Suppressor macrophage (primary cell): ENCODE data around the gene AHSP.
A peak's percentile ranks its signal among the peaks of the same experiment; 100 is the strongest.
"Not testable (repeated sequence)": the region's sequence is repeated elsewhere in the genome, so short reads cannot be mapped to it uniquely, and the experiment has no call there.

Experiments
- DNase-seq, 4 experiments: peaks; one replicate each; pipeline ENCODE4 v3.0.0-alpha.2; 2020 to 2022

Gene AHSP

DNA sequence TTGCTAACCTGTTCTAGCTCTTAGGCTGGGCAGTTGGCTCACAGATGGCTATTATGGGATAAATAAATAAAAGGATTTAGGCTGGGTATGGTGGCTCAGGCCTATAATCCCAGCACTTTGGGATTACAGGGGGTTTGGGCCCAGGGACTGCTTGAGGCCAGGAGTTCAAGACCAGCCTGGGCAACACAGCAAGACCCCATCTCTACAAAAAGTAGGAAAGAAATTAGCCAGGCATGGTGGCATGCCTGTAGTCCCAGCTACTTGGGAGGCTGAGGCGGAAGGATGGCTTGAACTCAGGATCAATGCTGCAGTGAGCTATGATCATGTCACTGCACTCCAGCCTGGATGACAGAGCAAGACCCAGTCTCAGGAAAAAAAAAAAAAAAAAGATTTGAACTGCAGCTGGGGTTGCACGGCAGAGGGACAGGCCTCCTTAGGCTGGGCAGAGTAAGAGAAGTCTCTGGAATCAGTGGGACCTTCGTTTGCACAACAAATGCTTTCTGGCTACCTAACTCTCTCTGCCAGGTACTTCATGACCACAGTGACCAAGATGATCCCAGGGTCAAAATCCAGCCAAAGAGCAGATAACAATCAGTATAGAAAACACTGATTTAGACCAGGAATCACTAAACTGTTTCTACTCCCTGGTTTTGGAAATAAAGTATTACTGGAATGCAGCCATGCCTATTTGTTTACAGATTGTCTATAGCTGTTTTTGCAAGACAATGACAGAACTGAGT lies 26.3 kb upstream of the AHSP start:
- no peak for DNase-seq

DNA sequence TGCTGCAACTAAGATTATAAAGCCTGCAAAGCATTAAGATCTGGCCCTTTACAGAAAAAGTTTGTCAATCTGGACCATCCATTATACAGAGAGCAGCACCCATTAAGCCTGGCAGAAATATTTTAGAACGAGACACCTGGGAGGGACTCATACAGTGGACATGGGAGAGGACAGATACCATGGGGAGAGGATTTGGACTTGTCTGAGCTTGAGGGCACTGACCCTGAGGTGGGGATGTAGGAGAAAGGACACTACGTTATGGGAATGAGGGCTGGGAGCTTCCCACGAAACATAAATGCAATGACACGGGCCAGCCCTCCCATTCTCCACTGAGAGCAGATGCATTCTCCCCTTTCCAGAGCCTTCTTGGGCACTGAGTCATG lies 25.7 kb upstream of the AHSP start:
- DNase-seq: no peak

DNA sequence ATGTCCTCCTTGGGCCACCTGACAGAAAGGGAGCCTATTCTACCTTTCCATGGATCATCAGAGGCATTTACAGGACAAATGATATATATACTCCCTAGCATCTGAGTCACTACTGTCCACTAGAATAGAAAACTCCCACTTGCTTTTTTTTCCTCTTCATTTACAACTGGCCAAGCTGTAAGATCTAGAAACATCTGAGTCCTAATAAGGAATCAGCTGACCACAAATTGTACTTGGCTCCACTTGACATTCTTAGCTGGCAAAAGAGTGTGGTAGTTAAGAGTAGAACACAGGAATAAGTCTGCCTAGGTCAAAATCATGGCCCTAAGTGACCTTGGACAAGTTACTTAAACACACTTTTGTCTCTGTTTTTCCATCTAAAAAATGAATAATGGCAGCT lies 24.7 kb upstream of the AHSP start:
- DNase-seq: no peak

DNA sequence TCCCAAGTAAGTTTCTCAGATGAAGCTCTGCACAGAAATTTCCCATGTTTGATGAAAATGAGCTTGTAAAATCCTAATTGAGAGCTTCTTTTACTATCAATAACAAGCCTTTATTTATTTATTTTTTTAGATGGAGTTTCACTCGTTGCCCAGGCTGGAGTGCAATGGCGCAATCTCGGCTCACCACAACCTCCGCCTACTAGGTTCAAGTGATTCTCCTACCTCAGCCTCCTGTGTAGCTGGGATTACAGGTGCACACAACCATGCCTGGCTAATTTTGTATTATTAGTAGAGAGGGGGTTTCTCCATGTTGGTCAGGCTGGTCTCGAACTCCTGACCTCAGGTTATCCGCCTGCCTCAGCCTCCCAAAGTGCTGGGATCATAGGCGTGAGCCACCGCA lies 24.1 kb upstream of the AHSP start:
- DNase-seq: not testable (repeated sequence)

DNA sequence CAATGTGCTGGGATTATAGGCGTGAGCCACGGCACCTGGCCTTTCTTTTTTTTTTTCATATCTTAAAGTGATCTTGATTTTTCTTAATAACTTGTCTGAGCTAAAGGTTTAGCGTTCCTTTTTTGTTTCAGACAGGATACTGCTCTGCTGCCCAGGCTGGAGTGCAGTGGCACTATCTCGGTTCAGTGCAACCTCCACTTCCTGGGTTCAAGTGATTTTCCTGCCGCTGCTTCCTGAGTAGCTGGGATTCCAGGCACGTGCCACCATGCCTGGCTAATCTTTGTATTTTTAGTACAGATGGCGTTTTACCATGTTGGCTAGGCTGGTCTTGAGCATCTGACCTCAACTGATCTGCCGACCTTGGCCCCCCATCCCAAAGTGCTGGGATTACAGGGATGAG lies 23.5 kb upstream of the AHSP start:
- DNase-seq: no peak

DNA sequence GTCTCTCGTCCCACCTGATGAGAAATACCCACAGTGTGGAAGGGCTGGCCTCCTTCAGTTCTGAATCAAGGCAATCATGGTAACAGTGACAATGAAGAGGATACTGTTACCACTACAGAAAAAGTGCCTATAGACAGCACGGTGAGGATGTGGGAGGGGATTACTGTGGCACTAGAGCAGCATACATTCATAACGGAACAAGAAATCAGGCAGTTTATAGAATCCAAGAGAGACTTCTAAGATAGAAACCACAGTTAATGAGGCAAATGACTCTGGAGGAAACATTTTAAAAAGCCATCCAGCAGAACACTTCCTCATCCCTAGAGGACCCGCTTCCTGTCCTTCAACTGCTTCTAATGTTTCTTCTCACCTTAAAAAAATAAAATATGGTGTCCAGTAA lies 22.2 kb upstream of the AHSP start:
- peak in 1 of 4 experiments; percentile 9 for DNase-seq

DNA sequence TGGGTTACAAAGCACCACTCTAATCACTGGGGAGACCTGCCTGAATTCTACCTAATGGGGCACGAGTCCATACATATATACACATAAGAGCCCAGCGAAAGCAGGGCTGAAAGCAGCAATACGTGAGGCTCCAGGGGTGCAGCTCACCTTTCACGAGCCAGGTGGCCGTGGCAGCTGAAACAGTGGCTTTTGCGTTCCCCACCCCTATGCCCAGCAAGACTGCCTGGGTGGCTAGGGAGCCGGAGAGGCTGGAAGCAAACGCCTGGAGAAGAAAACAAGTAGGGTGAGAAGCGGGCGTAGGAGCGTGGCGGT lies 20.1 kb upstream of the AHSP start:
- no peak for DNase-seq

DNA sequence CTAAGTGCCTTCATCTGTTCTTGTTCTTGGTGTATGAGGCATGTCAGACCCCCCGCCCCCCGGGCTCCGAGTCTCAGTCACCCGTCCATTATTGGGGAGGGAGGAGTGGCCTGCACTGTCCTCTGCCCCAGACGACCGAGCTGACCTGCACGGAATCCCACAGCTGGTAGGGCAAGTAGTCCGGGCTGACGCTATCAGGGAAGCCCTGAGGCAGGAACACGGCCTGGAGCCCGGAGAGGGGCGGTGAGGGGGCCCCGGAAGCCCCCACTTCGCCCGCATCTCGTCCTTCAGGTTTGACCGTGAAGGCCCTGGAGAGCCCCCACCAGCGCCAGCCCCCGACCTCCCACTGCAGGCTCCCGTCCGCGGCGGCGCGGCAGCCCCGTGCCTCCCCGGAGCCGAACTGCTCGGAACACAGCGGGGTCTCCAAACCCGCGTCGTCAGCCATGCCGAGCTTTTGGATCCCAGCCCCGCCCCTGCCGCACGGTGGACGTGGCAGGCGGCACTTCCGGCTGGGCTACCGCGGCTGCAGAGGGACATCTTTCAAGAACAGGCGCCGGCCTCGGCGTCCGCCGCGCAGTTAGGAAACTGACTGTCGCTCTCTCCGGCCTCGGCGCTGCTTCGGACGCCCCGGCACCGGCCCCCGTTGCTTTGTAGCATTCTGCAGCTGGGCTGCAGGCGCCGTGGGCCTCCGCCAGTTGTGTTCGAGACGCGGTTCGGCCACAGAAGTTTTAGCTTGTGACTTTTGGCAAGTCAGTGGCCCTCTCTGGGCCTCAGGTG lies 19.6 kb upstream of the AHSP start, which contains the start of gene RUSF1:
Gene RUSF1, minus strand, starts transcription at position 463 of the 777 bp plus-strand sequence. Its CDS starts 18 bp downstream, at position 445.
- DNase-seq: peak; percentile 92 to 96 (median 94)

DNA sequence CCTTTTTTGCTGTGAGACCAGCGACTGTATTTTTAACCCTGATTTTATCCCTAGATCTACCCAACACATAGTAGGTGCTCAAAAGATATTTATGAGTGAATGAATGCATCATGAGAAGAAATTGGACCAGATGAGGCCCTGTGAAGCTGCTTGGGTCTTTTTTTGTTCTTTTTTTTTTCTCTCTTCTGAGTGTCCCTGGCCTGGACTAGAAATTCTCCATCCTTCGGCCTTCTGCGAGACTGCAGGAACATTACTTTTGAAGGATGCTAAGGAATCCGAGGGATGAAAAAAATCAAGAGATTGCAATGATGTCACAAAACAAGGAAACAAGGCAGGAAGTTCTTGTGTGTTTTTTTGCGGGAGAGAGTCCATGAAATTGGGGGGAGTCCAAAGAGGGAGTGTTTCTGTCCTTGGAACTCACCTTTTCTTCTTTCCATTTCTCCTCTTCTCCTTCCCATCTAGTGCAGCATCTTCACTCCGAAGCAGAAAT lies 18.9 kb upstream of the AHSP start:
- DNase-seq: peak in 3 of 4 experiments; percentile 4 to 26 (median 16)

DNA sequence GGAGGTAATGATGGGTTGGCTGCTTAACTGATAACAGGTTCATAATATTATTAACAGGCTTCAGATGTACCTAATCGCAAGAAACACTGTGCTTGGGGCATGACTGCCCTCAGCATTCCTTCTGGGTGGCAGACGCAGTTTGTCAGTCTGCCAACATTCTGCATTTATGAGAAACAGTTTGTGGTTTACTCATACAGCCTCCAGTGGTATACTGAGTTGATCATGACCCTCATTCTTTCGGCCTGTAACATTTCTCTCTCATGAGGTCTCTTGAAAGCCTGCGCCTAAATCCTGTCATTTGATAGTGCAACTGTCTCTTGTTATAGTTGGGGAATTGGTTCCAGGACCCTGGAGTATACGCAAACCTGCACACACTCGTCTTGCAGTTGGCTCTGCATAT lies 14.6 kb upstream of the AHSP start:
- DNase-seq: no peak

DNA sequence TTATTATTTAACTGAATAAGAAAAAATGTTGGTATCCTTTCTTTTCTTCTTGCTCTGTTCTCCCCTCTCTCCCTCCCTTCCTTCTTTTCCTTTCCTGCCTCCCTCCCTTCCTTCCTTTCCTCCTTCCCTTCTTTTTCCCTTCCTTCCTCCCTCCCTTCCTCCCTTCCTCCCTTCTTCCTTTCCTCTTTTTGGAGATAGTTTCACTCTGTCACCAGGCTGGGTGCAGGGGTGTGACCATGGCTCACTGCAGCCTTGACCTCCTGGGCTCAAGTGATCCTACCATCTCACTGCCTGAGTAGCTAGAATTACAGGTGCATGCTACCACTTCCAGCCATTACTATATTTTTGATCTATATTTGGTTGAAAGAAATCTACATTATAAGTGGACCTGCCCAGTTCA lies 13.8 kb upstream of the AHSP start:
- DNase-seq: no peak

DNA sequence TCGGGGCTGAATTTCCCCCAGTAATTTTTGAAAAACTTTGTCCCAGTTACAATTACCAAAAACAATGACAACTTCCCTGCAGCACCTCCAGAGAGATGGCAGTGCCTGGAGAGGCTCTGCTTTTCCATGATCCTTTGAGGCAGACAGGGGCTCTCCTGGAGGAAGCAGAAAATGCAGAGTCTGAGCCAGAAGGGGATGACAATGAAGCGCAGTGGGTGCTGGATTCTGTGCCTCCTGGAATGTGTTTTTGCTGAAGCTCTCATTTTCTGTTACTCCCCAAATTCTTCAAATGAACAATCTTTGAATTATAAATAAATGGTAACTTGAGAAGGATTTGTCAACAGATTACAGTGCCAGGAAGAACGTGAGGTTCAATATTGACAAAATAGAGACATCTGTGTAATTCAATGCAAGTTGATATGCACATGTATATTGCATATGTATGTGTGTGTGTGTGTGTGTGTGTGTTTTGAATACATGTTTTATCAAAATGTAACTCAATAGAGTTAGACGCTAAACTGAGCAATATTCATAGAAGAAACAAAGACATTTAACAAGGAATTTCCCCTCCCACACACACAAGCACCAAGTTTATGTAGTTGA lies 9.8 kb upstream of the AHSP start:
- DNase-seq: no peak

DNA sequence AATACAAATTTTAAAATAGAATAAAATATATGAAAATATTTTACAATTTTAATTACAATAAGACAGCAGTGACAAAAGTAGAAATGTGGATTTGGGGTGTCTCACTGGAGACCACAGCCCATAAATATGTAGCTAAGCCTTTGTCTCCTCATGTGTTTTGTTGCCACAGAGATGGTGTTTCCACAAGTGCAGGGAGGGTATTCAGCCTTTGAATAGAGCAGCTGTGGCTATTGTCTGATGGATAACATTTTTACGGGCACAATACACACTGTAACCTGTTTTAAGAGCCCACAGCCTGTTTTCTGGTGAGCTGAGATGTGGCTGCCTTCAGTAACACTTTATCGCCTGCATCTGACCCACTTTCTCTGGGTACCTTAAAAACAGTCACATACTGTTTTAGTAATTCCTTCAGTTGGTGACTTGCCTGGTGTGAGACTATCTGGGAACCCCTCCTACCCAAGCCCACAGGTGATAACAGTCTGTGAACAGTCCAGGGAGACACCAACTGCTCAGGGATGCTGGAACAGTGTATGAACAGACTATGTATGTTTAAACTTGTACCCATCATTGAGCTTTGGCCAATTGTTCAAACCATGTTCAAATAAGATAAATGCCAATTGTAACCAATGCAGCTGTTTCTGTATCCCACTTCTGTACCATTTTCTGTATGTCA lies 7.8 kb upstream of the AHSP start:
- DNase-seq: no peak

DNA sequence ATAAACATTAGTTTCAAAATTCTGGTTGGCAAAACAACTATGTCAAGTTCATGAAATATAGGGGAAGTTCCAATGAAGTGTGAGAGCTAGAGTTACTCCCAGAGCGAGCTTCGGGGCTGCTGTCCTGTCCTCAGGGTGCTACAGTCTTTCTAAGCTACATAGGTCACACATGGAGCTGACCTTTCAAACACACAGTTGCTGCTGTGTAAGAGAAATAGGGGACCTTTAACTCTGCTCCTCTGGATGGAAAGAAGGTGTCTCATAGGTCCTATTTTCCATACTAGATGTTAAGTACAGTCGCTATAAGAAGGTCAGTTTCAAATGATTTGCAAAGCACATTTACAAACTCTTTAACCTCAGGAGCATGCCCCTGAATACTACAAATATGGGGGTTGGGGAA lies 6.3 kb upstream of the AHSP start:
- DNase-seq: no peak

DNA sequence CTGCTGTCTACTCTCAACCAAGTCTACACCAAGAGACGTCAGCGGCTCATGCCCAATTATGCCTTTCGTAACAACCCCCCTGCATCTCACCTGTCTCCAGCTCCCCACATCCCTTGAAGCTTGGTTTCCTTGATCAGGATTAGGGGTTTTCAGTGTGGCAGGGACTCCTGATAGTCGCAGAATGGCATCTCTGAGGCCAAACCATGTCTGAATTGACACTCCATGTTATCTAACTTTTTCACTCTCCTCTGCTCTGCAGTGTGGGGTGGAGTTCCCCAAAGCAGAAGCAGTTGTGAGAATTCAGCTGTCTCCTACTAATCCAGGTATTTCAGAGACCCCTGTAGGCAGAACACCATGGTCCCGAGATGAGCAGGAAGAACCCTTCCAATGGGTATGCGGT lies 5.6 kb upstream of the AHSP start:
- no peak for DNase-seq

DNA sequence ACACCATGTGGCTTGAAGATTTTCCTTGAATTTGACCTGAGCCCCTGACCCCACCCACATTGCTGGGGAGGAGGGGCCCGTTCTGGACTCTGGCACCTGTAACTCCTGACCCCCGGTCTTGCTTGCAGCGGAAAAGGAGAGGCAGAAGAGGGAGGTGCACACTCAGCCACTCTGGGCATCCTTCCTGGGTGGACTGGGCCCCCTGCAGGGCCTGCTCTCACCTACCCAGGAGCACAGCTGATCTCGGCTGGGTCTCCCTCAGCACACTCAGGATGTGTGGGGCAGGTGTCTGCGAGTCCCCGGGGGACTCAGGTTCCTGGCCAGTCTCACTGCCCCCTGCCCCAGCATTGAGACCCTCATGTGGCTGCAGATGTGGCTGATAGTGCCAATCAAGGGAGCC lies 3.9 kb upstream of the AHSP start:
- DNase-seq: not testable (repeated sequence)

DNA sequence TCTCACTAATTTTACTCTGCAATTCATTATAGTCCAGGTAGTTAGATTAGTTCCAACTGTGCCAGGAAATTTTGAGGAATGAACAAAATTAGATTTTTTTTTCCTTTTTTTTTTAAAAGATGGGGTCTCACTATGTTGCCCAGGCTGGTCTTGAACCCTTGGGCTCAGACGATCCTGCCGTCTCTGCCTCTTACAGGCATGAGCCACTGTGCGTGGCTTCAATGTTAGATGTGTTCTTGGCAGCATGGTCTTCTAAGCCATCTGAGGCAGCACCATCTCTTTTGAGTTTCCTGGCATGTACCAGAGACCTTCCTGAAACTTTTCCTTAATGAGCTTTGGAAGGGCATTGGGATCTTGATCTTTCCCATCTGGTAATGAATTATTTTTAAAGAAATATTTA lies 2.6 kb upstream of the AHSP start:
- DNase-seq: no peak

DNA sequence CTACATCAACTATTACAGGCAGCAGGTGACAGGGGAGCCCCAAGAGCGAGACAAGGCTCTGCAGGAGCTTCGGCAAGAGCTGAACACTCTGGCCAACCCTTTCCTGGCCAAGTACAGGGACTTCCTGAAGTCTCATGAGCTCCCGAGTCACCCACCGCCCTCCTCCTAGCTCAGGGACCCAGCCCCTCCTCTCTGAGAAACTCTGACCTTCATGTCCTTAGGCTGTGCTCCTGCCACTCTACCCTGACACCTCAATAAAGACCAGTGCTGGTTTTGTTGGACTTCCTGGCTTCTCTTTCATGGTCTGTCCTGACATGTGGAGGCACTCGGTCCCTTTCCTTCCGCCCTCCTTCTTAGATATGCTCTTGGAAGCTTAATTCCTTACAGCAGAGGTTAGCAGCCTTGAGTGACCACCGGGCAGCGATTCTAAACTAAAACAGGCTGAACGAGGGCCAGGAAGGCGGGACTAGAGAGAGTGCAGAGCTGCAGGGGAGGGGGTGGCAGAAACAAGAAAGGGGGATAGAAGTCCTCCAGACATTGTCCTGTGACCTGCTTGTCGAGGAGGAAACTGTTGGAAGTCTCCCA lies 915 bp downstream of the AHSP start:
- DNase-seq: no peak

DNA sequence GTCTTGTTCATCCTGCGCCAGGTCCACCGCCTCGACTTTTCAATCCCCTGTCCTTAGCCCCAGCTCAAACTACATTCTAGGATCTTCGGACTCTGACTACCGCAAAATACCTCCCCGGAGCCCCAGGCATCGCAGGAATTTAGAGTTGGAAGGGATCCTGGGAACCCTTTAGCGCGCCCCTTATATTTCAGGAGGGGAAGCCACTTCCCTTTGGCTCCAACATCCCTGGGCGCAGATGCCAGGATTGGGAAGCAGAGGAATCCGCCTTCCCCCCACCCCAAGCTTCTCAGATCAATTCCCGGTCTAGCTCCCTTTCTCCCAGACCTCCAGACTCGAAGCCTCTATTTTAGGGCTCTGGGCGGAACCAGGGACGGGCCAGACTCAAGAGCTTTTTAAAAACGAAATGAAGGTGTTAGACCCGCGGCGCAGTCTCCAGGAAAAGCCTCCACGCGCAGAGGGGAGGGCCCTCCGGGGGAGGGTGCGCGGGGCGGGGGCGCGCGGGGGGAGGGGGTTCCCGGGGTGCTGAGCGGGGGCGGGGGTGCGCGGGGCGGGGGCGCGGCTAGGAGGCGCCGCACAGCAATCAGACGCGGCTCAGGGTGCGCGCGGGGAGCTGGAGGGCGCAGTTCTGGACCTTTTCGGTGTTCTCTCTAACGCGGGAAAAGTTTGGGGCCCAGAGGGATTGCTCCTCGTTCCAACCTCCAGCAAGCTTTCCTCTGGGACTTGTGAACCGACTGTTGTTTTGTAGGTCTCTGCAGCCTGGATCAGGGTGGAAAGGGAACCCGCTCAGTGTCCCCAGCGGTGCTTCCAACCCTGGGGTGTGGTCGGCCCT lies 1.6 kb downstream of the AHSP start:
- DNase-seq: no peak

DNA sequence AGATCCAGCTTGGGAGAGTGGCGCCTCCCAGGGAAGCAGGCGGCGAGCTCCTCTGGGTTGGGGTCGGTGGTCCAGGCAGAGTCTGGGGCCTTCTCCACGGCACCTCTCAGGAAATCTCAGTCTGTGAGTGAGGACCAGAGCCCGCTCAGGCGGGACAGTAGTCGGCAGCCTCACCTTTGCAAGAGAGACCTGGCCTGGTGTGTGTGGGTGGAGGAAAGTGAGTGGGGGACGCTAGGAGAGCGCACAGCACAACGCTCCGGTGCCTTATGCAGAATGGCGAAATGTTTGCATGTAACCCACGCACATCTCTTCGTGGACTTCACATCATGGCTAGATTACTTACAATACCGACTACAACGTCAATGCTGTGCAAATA lies 2.2 kb downstream of the AHSP start:
- no peak for DNase-seq

DNA sequence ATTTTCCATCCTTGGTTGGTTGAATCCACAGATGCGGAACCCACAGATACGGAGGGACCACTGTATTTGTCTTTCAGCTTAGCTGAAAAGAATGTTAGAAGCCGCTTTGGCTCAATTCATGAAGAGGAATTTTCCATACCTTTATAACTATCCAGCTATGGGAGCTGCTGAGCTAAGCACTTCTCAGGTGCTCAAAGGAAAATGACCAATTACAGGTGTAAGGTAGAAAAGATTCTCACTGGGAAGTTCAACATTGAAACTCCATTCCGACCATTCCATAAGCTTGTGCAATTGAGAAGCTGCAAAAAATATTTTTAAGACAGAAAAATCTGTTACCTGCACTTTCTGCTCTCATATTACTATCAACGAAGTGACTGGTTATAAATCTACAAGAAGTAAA lies 2.7 kb downstream of the AHSP start:
- DNase-seq: no peak

DNA sequence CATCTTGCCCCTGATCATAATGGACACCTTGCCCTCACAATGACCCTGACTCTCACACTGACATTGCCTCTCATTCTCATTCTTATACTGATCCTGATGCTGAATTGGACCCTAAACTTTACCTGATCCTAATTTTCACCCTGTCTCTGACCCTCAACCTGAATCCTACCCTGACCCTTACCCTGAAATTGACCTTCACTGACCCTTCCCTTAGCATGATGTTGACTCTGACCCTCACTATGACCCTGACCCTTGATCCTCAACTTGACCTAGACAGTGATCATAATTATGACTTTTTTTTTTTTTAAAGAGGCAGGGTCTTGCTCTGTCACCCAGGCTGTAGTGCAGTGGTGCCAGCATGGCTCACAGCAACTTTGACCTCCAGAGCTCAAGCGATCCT lies 3.4 kb downstream of the AHSP start:
- DNase-seq: no peak
